HG02943 (cell line): Measurements from ENCODE around the gene KRT20.
"Not testable (repeated sequence)": the region's sequence is repeated elsewhere in the genome, so short reads cannot be mapped to it uniquely, and the experiment has no call there.

Source experiments
- ATAC-seq: cut with Tn5 transposase; IDR thresholded peaks from one replicate; pipeline ENCODE4 v1.9.1; 2021; ENCODE audit warnings: mild to moderate bottlenecking, low read depth, moderate library complexity; ENCODE audit not compliant: unreplicated experiment

KRT20 gene

DNA sequence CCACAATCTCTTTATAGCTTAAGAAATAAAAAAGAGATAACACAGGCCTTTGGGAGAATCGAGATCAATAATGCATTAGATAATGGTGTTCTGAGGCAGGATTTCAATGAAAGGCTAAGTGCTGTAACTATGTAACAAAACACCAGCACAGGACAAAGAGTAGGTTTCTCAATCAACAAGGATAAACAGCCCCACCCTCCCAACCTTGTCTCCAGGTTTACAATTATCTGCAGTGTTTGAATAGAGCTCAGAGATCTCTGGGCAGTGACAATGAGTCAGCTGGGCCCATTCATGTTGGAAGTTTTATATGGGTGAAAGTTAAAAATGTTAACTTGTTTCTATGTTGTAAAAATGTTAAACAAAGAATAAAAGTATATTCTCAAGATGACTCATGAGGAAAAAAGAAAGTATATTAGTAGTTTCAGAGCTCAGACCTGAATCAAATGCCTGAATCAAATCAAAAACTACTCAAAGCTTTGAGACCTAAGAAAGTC, 17.0 kb upstream of the KRT20 start:
- ATAC-seq, result no peak

DNA sequence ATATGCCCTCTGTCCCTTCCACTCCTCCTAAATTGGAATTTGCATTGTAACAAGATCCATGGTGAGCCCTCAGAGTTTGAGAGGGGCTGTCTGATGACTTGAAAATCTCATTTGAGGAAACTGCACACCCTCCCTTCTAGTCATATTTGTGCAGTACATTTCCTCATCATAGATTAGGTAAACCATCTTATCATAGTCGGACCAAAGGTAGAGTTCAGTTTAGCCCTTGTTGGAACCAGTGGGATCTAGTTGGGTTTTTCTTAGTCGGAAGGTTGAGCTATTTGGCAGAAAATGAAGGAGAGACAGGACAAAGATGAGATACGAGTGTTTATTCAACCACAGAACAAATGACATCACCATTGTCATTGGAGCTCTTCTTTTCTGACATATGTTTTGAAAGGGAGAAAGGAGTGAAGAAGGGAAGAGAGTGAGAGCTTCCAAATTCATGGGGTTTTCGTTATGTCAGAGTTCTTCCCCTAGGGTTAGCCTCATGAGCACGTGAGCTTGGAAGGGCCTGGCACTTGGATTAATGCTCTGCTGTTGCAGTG, 15.8 kb upstream of the KRT20 start:
- no peak for ATAC-seq

DNA sequence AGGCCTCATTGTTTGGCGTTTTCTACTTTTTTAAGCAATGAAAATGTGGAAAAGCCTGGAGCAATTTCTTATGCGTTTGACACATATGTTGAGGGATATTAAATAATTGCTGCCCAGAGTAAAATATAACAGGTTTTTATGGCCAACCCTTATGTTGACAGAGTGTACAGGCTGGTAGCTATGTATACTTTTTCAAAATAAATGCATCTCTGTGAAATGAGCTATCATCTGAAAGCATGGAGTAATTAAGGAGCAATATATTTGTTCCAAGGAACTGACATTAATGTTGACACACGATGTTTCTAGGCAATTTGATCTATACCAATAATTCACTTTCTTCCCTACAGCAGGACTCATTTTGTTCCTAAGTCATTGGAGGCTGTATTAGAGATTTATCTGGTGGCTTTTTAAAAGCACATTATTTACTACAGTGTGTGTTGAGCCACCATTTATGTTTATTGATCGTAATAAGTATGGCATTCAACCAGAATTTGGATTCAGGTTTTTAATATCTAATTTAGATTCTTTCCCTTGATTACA, 11.9 kb upstream of the KRT20 start:
- ATAC-seq, result no peak

DNA sequence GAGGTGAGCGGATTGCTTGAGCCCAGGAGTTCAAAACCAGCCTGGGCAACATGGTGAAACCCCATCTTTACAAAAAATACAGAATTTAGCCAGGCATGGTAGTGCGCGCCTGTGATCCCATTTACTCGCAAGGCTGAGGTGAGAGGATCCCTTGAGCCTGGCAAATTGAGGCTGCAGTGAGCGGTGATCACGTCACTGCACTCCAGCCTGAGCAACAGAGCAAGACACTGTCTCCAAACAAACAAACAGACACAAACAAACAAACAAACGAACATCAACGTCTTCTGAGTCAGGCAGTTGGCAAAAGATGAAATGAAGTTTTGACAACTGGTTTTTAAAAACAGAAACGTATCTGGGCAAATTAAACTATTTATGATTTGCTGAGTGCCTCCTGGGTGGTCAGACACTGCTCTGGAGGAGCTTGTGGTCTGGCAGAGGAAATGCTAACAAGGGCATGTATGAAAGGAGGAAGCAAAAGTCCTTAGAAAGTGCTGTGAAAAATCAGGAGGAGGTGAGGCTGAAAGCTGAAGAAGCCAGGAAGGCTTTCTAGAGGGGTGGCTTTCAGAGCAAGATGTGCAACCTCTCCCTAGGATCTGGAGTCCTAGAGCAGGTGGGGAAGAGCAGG, 10.2 kb upstream of the KRT20 start:
- ATAC-seq, result no peak

DNA sequence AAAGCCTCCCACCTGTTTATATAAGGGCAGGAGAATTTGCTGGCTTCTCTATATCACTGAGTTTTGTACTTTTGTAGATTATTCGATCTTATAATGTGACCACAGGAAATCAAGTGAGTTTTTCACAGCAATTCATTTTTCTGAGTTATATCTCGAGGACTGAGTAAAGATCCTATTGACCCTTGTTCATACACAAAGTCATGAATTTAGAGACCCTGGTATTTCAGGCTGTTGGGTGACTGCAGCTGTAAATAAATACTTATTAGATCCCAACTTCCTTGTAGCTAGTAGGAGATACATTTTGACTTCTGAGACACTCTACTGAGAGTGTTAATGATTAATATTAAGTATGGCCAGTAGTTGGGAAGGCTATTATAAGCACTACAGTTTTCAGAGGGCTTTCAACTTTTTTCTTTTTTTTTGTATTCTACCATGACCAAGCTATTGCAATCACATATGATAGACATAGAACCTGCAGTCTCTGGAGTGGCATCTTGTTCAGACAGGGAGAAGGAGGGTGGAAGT, 3.2 kb upstream of the KRT20 start:
- no peak for ATAC-seq

DNA sequence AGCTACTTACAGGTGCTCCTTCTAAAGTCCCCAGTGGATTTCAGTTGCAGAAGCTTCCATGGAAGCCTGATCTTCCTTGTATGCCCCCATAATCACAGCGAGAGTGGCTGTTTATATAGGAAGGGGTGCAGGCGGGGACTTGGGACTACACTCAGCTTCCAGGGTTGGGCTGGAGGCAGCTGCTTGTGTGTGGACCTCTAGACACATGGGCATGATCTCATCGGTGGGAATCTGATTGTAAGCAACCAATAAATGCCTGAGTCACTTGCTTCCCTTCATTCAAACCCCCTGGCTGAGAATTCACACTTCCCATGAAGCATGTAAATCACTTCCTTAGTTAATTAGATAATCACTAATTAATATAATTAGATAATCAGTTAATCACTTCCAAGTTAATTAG, 1.0 kb upstream of the KRT20 start:
- no peak for ATAC-seq

DNA sequence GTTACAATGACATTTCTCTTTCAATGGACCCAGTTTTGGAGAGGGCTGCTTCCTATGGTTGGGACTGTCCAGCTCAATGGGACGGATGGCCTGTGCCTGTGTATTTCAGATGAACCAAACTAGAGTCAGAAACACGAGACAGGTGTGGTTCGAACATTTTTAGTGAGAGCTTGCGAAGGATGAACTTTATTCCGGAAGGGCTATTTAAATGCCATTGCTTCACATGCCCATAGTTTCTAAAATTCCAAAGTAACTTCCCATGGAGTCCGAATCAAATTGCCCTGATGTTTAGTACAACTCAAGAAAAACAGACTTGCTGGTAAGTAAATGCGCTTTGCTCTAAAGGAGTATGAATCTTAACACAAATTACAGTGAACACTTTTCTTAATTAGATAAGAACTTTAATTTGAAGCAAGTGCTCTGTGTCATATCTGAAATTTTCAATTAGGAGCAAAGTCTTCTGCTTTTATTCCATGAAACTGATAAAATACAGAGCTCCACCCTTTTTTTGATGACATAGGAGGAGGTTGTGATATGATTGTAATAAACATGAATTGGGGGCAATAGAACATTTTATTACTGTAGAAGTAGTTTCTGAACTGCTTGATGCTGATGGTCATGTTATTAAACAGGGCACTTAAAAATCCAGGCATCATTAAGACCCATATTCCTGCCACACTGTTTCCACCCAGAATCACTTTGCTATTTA, 1.3 kb downstream of the KRT20 start:
- no peak for ATAC-seq

DNA sequence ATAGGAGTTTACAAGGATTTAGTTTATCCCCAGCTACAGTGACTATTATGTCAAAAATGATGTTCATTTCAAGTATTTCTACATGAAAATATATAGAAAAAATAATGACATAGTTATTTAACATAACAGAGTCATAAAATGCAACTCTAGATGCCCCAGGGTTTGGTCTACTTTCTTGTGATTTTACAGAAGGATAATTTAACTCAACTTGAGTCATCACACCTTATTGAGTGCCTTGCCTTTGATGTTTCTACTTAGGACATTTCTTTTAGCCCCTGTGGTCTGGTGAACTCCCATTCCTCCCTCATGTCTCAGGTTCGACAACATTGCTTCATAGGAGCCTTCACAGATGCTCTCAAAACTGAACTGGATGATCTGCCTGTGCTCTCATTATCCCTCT, 2.0 kb downstream of the KRT20 start:
- no peak for ATAC-seq

DNA sequence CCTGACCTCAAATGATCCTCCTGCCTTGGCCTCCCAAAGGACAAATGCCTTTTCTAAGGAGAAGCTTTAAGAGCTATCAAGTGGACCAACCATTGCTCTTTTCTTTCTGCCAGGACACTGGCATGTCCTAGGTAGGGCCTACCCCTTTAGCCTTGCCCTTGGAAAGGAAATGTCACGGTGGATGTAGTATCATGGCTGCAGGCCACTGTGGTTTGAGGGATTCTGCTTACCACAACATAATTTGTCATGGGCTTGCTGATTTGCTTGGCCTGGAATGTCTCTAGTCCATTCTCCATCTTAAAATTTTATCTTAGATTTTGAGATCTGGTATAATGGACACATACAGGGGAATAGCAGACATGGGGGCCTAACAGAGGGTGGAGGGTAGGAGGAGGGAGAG, 6.0 kb downstream of the KRT20 start:
- ATAC-seq, result no peak

DNA sequence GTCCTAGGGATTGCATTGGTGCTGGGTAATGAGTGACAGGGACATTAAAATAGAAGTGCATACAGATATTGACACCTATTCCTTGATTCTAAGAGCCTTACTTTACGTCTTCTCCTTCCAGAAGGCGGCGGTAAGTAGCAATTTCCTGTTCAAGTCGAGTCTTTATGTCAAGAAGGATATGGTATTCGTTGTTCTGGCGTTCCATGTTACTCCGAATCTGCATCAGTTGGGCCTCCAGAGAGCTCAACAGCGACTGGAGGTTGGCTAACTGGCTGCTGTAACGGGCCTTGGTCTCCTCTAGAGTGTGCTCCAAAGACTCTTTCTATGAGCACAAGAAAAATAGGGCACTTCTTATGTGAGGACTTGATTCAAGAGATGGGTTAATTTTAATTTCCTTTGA, 7.0 kb downstream of the KRT20 start:
- no peak for ATAC-seq

DNA sequence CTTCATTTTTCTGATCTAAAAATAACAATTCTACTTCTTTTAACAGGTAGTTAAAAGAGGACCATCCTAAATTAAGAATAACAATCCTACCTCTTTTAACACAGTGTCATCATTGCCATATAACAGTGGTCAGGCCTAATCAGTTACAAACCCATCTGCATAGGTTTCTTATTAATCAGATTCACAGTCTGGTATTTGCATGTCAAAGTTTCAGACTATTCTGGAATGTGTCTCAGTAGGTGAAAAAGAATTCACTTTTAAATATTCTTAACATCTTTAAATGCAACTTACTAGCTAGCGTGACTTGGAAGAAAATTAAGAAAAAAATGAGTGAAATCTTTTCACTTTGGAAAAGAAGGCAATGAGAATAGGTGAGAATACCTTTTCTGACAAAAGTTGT, 11.2 kb downstream of the KRT20 start:
- ATAC-seq, result no peak

DNA sequence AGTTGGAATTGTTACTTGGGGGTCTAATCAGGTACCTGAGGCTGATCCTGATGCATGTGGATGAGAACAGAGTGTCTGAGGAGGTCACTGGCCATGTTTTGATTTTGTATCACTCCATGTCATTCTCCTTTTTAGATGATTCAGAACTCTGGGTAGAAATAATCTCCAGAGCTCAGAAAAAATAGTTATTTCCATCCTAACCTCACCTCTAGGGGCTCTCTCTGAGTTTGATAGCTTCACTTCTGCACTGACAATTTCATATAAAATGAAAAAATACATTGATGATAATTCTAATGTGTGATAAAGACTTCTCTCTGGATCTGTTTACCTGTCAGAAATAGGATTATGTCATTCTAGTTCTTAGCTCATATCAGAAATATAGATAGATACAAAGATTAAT, 11.8 kb downstream of the KRT20 start:
- no peak for ATAC-seq

DNA sequence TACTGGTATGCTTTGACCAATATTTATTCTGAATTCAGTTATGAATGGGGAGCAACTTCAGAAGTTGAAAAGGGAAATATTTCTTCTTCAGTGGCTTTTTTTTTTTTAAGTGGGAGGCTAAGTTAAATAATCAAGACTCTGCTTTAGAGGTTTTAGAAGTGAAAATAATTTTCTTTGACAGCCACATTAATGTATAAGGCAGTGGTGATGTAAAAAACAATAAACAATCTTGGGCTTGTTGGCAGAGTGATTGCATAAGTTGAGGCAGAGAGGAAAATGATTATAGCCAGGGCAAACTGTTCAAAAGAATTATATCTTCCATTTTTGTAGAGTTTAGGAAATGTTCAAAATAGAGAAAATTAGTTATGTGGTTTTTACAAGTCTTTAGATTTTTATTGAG, 12.6 kb downstream of the KRT20 start:
- ATAC-seq, result no peak

DNA sequence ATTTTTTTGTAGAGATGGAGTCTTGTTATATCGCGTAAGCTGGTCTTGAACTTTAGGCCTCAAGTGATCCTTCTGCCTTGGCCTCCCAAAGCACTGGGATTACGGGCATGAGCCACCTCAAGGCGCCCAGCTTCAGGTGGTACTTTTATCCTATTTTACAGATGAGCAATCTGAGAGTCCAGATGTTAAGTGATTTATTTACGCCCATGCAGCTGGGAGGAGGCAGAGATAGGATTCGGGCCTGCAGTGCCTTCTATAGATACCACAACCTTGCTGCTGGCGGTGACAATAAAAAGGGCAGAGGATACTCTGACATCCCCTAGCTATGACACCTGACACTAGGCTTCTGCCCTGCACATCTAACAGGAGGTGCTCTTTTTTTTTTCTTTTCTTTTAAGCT, 13.7 kb downstream of the KRT20 start:
- ATAC-seq, result no peak

DNA sequence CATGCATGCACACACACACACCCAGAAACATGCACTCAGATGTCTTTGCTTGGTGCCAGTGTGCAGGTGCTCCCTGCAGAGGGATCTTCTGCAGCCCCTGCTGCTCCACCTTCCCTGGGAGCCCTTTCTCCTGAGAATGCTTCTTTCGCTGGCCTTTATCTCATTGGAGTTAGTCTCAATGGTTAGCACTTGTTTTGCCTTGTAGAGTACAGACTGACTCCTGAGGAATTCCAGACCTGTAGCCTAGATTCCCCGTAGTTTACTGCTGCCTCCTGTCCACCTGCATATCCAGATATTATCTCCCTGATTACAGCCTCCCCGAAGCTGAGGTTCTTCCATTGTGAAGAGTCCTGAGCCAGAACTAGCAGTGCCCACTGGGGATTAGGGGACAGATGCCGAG, 14.9 kb downstream of the KRT20 start:
- ATAC-seq, result no peak

DNA sequence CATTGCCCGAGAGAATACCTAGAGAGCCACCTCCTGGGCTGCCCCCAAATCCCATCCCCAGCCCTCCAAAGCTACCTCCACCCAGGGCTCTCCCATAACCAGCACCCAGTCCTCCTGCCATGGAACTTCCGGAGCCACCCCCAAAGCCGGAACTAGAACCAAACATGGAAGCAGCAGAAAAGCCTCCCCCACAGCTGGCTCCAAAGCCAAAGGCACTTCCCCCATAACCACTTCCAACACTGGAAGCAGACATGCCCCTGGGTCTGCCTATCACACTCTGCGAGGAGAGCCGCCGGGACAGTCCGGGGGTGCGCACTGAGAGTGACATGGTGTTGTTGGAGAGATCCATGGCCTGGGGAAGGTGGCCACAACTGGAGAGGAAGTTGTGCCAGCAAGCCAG, 18.2 kb downstream of the KRT20 start, which contains the start of gene KRT12:
Gene KRT12 (minus strand): TSS at position 386 of the 400 bp plus-strand sequence. CDS start 37 bp downstream, at position 349.
- no peak for ATAC-seq

DNA sequence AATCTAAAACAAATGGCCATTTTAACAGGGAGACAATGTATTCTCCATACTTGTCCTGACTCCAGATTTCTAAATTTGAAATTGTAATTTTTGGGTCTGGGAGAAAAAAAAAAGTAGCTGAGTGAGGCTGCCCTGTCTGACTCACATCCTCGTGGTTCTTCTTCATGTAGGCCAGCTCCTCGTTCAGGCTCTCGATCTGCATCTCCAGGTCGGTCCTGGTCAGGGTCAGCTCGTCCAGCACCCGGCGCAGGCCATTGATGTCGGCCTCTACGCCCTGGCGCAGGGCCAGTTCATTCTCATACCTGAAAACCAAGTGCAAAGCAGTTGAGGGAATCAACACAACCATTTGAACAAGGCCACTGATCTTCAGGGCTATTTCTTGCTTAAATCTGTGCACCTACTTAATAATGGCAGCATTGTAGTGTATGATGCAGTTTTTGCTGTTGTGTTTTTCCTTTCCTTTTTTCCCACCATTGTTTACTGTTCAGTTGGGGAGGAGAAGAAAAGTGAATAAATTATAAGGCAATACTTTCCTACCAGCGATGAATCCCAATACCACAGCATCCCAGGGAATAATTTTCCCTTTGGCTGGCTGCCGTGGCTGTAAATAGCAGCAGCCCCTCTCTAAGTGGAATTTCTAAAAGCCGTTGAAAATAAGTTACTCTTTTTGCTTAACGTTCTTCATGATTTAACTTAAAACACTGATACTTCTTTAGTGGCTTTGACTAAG, 20.2 kb downstream of the KRT20 start:
- ATAC-seq, result no peak

DNA sequence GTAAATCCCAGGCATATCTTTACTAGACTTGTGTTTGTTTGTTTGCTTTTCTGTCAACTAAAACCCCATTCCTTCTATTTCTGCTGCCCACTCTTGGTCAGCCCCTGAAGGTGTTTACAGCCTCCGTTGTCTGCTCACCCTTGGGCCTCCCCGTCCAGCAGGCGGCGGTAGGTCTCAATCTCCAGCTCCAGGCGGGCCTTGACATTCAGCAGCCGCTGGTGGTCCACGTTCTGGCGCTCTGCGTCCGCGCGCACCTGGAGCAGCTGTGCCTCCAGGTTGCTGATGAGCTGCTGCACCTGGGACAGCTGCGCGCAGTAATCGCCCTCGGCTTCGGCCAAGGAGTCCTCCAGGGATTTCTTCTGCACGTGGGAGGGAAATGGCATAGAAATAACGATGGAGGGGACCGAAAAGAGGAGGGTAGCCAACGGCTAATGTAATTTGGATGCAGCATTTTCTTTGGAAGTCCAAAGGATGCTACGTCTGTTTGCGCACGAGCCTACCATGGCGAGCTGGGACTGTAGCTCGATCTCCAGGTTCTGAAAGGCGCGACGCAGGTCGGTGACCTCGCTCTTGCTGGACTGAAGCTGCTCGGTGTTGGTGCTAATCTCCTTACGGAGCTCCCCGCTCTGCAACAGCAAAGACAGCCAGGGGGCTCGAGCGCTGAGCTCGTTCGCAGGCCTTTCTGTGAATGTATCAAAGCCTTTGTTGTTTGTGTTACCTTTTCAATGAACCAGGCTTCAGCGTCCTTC, 21.9 kb downstream of the KRT20 start:
- no peak for ATAC-seq

DNA sequence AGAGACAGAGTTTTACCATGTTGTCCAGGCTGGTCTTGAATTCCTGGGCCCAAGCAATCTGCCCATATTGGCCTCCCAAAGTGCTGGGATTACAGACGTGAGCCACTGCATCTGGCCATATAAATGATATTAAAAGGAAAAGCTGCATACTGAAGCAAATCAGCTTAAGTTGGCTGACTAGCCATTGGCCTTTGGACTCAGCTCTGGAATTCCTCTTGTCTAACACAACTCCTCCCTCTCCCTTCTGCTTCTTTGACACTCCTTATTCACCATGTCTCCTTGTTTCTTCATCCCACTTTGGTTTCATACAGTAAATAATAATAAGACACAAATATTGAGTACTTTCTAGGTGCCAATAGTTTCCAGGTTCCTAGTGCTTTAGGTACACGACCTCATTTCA, 25.5 kb downstream of the KRT20 start:
- ATAC-seq, result no peak

DNA sequence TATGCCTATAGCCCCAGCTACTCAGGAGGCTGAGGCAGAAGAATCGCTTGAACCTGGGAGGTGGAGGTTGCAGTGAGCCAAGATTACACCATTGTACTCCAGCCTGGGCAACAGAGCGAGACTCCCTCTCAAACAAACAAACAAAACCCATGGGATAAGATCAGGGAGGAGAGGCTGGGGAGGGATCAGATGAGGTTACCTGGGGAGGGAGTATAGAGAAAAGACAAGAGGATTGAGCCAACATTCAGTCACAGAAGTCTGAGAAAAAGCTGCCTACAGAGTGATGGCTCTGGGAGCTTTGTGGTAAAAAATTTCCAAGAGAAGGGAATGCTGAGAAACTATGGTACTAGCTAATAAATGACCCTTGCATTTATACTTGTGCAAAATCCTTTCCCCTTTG, 26.4 kb downstream of the KRT20 start:
- ATAC-seq, result not testable (repeated sequence)
